ENCODE data around the gene EHHADH.
A peak's percentile ranks its signal among the peaks of the same experiment; 100 is the strongest.

DNA sequence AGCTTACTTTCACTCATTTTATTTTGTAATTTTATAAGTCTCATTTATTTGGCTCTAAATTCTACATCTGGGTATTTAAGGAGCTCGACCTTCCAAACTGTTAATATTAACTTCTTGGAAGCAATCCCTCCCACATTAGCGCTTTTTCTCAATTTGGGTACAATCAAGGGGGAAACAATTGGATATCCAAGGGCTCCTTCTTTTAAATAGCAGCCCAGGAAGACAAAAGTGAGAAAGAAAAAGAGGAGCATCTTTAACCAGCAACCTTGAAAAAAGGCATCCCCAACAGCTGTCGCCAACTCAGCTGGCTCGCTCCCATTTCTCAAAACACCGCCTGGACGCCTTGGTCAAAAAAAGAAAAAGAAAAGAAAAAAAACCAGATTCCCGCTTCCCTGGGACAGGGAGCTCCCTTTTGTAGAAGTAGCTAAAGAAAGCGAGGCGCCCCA is 101.9 kb downstream of the EHHADH start:
- 0 out of 2 replicates have a peak, but pooled peaks have one; percentile 13 for TF ChIP-seq EZH2phosphoT487 (IDR thresholded peaks at IDR 0.05; ENCODE audit: insufficient read depth, low read depth)
- peak; percentile 93 for TF ChIP-seq EZH2 (IDR thresholded peaks at IDR 0.05; ENCODE audit: insufficient read depth, poor library complexity, severe bottlenecking)

Measured in GM23248 (cell line).